D341Med (cell line): ENCODE data around the gene THOC7.
A peak's percentile ranks its signal among the peaks of the same experiment; 100 is the strongest.

Experiments
- DNase-seq: peaks from one replicate; pipeline ENCODE4 v3.0.0; 2012; ENCODE audit warnings: low spot score

The THOC7 gene

DNA sequence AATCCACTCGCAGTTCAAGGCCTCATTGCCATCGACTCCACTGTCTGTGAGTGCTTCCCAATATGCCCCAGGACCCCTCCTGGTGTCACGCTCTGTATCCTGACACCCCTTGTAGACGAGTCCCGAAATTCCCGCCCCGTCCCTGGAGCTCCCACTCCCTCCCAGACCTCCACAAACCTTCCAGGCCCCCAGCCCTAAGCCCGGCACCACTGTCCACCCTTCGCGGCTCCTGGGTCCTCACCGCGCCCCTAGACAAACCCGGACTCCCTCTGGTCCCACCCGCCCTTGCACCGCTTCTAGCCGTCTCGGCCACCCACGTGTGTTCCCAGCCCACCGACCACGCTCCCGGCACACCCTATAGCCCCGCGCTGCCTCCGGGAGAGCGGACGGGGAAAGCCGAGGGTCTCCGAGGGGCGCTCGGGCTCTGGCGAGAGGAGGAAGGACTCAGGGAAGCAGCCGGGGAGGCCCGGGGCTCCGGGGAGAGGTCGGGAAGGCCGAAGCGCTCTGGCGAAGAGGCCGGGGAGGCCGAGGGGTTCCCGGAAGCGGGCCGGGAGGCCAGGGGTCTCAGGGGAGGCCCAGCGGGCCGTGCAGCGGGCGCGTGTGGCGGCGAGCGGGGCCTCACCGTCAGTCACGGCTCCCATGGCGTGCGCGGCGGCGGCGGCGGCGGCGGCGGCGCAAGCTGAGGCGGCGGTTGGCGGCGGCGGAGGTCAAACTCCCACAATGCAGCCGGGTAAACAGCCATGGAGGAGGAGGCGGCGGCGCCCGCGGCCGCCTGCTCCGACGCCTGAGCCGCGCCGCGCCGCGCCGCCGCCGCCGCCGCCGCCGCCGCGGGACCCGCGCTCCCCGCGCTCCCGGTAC is at the start of gene THOC7, which contains the start of gene ATXN7:
Gene THOC7 (minus strand): TSS at position 656 of the 858 bp plus-strand sequence. CDS start 15 bp downstream, at position 641.
Gene ATXN7 (plus strand): TSS at position 718 of the 858 bp plus-strand sequence. CDS start 48,732 bp downstream, outside the sequence.
- peak; percentile 88 for DNase-seq

DNA sequence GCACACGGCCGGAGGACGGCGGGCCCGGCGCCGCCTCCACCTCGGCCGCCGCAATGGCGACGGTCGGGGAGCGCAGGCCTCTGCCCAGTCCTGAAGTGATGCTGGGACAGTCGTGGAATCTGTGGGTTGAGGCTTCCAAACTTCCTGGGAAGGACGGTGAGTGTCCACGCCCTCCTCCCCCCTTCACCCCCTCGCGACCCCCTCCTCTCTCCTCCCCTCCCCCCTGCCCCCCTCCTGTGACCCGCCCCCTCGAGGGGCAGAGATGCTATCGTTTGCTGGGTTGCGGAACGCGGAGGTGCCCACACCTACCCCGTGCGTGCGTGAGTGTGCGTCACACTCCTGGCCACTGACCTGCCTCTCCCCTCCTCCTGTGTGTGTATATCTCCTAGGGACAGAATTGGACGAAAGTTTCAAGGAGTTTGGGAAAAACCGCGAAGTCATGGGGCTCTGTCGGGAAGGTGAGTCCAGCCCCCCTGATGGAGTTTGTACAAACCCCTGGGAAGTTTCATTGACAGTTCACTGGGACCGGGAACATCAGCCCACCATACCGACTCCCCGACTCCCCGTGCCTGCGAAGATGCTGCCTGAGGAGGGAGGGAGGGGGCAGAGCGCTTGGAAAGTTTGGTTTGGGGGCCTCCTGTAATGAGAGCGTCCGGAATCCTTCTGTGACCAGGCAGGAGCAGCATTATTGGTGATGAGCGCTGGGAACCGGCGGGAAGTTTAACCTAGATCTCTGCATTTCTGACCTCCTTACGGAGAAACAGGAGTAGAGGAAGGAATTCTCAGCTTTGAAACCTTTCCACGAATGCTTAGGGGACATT is 49.4 kb upstream of the THOC7 start:
- DNase-seq: peak; percentile 33

DNA sequence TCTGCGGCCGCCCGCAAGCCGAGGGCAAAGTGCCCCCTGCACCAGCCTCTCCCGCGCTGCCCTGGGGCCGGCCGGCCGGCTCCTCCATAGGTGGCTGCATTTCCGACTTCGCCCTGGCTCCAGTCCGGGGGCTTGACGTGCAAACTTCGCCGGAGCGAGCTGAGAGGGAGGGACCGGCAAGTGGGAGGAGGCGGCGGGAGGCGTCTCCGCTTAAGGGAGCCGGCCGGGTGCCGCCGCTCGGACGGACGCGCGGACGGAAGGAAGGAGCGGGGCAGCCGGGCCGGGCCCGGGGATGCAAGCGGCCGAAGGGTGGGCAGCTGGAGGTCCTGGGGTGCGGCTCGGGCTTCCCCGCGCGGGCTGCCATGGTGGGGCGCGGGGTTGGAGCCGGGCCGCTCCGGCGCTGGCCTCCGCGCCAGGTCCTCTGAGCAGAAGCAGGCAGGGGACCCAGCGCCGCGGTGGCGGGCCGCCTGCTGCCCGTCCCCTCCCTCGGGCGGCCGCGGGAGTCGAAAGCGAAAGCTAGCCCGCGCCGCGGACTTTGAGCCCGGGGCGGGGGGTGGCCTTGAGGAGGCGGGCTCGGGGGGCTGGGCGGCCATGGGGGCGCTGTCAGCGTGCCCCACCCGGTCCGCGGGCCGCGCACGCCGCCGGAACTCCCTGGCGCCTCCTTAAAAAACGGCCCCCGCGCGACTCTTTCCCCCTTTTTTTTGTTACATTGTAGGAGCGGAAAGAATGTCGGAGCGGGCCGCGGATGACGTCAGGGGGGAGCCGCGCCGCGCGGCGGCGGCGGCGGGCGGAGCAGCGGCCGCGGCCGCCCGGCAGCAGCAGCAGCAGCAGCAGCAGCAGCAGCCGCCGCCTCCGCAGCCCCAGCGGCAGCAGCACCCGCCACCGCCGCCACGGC is 48.5 kb upstream of the THOC7 start, which contains the start of gene SCAANT1:
Gene SCAANT1 (minus strand): TSS at position 511 of the 895 bp plus-strand sequence.
- DNase-seq: peak; percentile 91

DNA sequence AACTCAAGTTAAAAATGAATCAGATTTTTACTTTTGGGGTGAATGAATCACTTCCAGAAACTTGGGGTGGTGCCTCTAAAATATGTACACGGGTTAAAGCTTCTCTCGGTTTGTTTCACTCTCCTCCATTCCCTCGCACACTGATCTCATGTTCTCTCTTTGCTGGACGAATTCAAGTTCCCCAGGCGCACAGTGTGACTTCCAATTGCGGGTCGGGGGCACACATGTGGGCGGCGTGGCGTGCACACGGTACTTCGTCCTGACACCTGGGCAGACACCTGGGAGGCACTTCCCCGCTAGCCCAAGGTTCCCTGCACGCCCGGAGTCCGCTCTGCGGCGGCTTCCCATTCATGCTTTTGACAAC is 47.9 kb upstream of the THOC7 start:
- DNase-seq: no peak

DNA sequence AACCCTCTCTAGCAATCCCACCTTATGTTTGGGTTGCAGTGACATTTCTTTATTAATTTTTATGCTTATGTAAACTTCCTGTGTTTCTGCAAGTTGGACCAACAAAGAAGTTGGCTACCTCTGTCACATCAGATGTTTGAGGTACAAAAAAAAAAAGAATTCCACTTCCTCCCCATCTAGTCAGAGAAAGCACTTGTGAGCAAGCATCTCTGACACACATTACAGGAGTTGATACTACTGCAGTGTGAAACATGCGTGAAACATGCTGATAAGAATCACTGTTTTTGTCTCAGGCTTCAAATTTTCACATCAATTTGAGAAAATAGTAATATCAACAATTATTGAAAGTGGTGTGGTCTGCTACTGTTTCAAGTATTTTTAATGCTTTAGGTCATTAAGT is 47.3 kb upstream of the THOC7 start:
- DNase-seq: no peak

DNA sequence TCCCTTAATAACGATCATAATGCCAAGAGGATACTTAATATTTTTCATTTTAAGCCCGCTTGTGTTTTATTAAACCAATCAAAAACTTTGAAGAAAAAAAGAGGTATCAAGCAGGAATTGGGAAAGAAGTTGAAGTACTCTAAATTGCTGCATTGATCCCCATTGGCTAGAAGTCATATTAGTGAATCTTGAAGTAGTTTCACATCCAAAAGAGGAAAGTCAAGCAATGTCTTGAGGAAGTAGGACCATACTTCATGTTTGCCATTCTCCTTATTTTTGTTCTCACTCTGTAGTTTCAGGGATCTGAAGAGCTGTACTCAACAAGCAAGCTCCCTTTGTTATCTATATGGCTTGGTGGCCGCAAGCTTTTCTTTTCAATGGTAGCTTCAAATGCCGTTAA is 46.4 kb upstream of the THOC7 start:
- no peak for DNase-seq

DNA sequence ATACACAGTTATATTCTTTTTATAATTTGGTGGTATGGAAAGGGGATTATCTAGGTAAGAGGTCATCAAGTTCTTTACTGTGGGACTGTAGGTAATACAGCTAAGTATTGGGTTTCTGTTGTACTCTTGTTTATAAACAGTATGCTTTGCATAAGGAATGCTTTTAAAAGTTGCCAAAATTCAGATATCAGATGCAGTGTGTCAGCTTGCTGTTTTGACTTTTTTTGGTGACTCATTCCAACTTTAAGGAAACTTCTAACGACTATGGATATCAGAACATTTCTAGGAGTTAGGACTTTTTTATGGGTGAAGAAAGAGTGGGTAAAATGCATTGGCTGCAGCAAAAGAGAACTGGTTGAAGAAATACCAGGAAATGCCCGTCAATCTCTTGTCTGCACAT is 45.8 kb upstream of the THOC7 start:
- DNase-seq: no peak

DNA sequence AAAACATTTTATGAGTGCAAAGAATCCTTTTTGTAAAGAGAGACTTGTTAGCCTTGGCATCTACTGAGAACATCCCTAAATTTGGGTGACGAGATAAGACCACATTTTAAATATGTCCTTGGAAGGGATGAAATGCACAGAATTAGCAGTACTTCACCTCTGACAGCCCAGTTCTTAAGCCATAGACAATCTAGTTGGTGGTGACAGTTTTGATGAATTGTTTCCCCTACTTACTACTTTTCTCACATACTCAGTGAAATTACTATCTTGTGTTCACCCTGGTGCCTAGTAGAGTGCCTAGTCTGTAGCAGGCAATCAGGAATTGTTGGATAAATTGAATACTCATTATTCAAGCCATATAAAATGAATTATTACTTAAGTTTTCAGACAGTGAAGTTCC is 45.2 kb upstream of the THOC7 start:
- no peak for DNase-seq

DNA sequence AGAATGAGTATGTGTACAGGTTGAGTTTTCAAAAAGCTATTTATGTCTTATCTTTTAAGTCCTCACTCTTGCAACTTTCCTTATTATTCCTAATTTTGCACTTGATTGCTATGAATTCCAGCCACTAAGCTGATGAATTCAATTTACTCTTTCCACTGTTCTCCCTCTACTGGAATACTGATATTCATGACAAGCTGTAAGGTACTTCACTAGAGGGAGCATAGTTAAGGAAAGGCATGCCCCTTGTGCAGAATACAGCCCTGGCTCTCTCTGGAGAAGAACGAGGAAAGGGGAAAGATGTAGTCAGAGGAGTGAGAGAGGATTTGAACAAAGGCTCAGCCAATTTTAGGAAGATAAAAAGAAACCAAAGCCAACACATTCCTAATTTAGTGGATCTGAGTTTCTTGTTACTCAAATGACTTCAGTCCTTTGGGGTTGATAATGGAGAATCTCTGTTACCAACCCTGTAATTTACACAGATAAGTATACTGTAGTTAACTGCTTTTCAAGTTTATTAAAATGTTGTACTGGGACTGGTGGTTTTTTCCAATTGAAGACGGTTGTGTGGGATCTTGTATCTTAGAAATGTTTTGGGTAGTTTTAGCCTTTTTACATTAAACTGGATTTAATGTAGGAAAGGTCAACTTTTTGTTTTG is 44.6 kb upstream of the THOC7 start:
- DNase-seq: no peak

DNA sequence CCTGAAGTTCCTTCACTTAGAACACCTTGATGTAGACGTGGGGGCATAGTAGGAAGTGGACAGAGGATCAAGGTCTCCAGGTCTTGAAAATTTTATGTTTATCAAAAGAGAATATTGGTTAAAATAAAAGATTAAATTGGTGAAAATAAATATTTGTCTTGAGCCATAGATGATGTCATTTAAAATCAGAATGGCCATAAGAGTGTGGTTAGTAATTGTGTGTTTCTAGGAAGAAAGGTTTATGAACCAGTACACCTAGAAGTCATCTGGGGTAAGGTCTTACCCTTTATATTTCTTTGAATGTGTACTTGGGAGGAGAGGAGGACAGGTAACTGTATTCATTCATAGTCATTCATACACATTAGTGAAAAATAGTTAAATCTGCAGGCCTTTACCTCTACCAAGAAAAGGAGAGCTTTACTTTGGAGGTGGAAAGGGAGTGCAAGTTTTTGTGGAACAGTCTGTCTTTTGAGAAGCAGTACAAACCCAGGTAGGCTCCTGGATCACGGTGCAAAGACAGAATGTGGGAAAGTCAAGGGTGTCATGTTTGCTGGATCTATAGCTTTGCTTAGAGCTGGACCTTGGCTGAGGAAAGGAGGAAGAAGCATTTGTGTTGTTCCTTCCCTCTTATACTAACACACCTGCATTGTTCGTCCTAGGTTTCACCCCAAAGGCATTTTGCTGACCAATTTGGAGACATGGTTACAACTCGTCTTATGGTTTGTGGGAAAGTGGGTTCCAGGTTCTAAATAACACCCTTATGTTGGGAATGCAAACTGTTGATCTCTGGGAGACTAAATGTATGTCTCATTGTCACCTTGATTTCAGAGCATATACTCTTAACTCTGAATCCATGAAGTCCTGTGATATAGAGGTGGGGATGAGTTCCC is 42.4 kb upstream of the THOC7 start:
- DNase-seq: no peak

DNA sequence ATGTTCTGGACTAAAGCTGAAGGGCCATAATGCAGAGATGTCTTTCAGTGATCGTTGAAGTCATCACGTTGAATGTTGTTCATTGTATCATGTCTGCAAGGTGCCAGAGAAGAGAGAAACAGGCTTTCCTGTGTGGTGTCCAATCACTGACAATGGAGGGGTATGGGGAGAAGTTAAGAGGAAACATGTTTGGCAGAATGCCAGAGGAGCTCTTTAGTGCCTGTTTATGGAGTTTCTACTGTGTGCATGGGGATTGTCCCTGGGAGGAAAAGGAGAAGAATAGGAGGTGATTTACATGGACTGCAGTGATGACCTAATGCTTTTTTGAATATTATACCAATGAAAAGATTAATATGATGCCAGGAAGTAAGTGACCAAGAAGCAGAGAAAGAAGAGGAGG is 36.9 kb upstream of the THOC7 start:
- no peak for DNase-seq

DNA sequence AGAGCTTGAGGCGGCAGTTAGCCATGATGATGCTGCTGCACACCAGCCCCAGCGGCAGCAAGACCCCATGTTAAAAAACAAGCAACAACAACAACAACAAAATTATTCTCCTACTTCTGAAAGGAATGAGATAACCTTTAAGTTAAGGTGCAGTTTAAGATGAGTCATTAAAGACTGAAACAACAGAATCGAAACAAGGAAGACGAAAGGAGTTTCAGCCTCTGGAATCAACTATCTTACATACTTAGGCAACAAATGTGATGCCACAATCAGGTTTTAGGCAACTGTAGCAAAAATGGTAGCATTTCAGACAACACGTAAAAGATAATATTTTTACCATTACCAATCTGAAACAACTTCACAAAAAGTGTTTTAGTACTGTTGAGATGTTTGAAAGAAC is 36.4 kb upstream of the THOC7 start:
- no peak for DNase-seq

DNA sequence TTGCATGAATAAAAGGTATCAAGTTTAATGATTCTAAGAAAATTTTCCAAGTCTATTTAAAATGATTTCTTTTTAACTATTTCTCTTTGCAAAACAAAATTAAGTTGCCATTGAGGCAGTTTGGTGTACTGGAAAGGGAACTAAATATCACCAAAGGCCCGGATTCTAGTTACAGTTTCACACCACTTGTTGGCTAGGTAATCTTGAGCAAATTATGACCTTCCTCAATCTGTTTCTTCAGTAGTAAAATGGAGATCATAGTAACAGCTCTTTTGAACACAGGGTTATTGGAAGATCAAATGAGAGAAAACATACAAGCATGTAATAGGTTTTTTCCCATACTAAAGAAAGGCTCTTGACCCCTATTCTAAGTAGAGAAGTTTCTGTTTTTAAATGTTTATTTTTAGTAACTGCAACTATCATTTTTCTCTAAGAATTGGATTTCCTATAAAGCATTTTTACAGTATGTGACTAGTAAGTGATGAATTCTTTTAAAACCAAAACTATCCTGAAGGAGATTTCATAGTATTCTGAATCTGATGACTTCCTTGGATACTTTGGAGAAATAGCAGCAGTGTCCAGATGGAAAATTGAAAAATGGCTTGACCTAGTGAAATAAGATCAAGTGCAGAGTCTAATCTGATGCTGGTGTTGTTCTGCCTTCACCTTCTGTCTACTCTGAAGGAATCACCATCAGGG is 32.9 kb upstream of the THOC7 start:
- DNase-seq: no peak

DNA sequence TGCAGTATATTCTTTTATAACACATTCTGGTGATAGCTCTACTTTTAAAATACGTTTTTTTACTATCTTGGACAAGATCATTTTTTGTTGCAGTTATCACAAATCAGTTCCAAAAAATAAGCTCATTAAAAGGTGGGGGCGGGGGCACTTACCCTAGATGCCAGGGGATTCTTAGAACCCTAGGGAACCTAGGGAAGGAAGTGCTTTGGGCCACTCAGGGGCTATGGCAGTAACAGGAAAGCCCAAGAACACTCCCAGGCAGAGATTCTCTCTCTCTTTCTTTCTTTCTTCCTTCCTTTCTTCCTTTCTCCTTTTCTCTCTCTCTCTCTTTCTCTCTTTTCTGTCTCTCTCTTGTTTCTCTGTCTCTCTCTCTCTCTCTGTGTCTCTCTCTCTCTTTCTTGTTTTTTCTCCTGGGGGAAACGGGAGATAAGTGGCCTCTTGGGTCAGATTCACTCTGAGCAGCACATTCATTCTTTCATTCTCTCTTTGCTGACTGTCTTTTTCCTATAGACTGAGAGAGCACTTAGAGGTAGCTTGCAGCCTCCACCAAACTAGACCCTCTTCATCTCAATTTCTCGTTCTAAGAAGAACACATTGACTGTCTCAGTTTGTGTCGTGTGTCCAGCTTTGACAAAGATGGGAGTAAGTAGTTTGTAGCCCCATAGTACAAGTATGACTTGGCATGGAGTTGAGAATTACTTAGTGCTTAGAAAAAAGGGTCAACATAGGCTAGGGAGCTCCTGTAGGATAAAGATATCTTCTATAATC is 32.0 kb upstream of the THOC7 start:
- DNase-seq: no peak

DNA sequence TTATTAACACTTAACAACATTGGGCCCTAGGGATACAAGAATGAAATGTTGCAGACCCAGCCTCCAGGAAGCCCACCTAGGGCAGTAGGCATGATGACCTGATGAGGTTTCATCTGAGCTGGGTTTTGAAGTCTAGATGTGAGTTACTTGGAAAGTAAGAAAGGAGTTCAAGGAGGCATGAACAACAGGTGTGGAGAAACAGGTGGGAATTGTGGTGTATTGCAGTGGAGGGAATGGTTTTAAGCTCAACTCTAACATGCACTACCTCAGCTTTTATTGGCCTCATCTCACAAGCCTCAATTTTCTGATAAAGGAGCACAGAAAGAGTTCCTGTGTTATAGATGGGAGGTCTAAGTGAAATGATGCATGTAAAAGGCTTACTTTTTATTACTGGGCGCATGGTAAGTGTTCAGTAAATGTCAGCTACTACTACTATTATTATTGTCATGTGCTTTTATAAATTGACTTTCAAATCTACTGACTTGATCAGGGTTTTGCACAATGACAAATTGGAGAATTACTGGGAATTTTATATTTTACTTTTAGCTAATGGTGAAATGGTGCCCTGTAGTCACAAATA is 29.3 kb upstream of the THOC7 start:
- DNase-seq: no peak

DNA sequence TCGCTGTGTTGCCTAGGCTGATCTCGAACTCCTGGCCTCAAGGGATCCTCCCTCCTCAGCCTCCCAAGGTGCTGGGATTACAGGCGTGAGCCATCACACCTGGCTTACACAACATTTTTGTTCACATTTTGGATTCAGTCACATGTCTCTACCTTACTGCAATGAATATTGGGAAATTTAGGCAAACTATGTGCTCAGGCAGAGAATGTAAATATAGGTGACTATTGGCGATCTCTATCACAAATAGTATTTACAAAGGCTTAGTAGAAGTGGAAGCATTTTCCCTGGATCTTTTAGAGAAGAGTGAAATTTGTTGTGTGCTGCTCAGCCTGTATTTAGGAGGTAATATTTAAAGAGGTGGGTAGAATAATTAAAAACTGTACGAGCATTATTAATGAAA is 27.9 kb upstream of the THOC7 start:
- no peak for DNase-seq

DNA sequence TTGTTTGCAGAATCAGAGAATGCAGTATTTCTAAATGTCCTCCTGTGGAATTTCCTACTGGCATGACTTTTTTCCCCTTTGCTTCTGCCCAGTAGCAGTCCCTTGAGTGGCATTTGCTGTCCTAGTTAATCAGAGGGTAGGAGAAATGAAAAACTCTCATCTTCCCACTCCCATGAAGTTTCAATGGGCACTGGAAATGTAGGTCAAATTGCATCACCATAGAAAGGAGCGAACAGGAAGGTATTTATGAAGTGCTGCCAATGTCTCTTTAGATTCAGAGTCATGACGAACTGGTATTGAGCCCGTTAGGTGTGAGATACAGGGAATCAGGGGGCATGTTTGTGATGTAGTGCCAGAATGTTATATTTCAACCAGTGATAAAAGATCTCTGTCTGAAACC is 23.3 kb upstream of the THOC7 start:
- no peak for DNase-seq

DNA sequence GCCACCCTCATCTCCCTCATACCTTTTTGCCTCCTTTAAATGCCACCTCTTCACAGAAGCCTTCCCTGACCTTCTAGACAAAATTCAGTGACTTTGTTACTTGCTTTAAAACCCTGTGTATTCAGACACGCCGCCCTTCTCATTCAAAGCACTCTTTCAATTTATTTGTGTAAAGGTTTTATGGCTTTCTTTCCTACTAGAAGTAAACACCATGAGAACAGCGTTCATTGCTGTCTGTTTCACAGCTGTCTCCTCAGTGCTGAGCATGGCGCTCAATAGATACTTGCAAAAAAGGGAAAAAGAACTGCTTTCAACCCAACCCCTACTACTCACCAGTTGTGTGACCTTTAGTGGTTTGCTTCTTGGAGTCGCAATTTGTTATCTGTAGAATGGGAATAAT is 17.0 kb upstream of the THOC7 start:
- DNase-seq: no peak
